GM20000 (cell line): Measurements from ENCODE around the gene SRMS.
"Not testable (repeated sequence)": the region's sequence is repeated elsewhere in the genome, so short reads cannot be mapped to it uniquely, and the experiment has no call there.

Source experiments
- DNase-seq: peaks from one replicate; pipeline ENCODE4 v3.0.0; 2012; ENCODE audit warnings: low spot score
- CTCF ChIP-seq: IDR thresholded peaks from 2 replicates; pipeline ENCODE4 v1.5.1; 2012; ENCODE audit warnings: mild to moderate bottlenecking, control low read depth; ENCODE audit errors: extremely low read depth, missing control alignments

Gene SRMS

GRCh38 chr20:63518351-63518861, 29.1 kb downstream of the SRMS start:
- TF ChIP-seq CTCF, result no peak
- DNase-seq, result no peak

- DNase-seq, result no peak
- no peak for TF ChIP-seq CTCF
These were observed 29.9 kb downstream of the SRMS start for GRCh38 chr20:63517376-63518309.

GRCh38 chr20:63514520-63514919, 33.0 kb downstream of the SRMS start:
- not testable (repeated sequence) for DNase-seq

DNA sequence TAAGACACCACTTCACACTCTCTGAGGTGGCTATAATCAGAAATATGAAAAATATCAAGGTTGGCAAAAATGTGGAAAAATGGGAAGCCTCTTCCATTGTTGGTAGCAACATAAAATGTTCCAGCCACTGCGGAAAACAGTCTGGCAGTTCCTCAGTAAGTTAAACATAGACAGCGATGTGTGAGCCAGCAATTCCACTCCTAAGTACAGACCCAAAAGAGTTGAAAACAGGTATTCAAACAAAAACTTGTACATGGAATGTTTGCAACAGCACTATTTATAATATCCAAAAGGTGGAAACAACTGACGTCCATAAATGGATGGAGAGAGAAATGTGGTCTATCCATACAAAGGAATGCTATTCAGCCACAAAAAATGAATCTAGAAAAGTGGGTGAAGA, 34.3 kb downstream of the SRMS start:
- DNase-seq, result no peak
- TF ChIP-seq CTCF, result no peak

DNA sequence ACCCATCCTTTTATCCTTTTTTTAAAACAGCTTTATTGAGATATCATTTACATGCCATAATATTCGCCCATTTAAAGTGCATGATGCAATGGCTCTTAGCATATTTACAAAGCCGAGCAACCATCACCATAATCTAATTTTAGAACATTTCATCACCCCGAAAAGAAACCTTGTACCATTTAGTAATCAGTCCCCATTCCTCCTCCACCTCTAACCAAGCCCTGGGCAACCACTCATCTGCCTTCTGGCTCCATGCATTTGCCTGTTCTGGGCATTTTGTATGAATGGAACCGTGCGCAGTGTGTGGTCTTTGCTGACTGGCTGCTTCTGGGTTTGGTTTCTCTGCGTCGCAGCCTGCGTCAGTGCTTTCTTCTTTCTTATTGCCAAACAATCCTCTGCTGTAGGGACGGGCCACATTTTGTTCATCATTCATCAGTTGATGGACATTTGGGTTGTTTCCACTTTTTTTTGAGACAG, 38.4 kb downstream of the SRMS start:
- no peak for DNase-seq
- no peak for TF ChIP-seq CTCF

DNA sequence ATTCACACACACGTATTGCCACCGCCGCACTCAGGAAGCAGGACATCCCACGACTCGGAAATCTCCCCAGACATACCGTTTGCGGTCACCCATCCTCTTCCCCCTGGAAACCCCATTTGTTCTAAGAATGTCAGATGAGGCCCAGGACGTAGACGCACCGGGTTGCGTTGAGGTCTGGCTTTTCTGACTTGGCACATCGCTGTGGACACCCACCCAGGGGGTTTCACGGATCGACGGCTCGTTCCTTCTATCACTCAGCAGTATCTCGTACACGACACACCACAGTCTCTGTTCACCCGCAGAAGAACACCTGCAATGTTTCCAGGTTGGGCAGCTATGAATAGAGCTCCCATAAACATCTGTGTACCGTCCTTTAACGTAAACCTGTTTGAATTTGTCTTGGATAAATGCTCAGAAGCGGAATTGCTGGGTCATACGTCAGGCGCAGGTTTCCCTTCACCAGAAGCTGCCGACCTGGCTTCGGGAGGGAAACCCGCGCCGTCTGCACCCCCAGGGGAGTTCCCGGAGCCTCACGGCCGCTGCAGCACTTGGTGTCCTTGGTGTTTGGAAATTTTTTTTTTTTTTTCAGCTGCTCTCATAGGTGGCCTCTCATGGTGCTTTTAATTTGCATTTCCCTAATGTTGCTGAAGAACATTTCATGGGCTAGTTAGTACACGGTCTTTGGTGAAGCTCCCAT, 39.3 kb downstream of the SRMS start:
- no peak for TF ChIP-seq CTCF
- no peak for DNase-seq

GRCh38 chr20:63507083-63507743, 40.3 kb downstream of the SRMS start:
- DNase-seq, result no peak
- TF ChIP-seq CTCF, result no peak
